Measurements from ENCODE around the gene R3HCC1L. TPM values are rescaled to one million over a fixed set of nuclear protein-coding genes. Genes with fewer than 3 reads are reported as not detected.

R3HCC1L gene
- total RNA-seq, 1 experiment from 2014 or later, result 15.9 TPM

- in situ Hi-C loops (cut with HindIII; ENCODE audit: low pct_unique_long_range_greater_than_20kb, low sequenced_read_pairs), result no loop called here
- peaks cover 36% of the 10 kb centered on the region for H3K27me3 ChIP-seq (ENCODE audit: control insufficient read depth, insufficient read depth, low read length)
Observed at GRCh38 chr10:98106531-98106930, 27.9 kb upstream of the R3HCC1L start.

GRCh38 chr10:98107644-98108430, 26.6 kb upstream of the R3HCC1L start:
- DNase-seq (ENCODE audit: low read depth, low spot score) (no peak), ATAC-seq (no peak)
- H3K4me1 ChIP-seq (ENCODE audit: control insufficient read depth, insufficient read depth, low read length), result no peaks in the 10 kb centered on the region
- TF ChIP-seq REST (IDR thresholded peaks at IDR 0.05; ENCODE audit: insufficient read depth in 1 of 2, low read depth in 2 of 2, low read length in 1 of 2) (no peak), SIN3A (IDR thresholded peaks at IDR 0.05; ENCODE audit: borderline replicate concordance, insufficient read depth, low read depth, low read length) (no peak), CTCF (IDR thresholded peaks at IDR 0.05) (no peak), TCF7L2 (IDR thresholded peaks at IDR 0.05; ENCODE audit: low read depth, low read length) (no peak), POLR2AphosphoS5 (IDR thresholded peaks at IDR 0.05; ENCODE audit: low read depth, low read length) (no peak)
- H3K9me3 ChIP-seq (ENCODE audit: control insufficient read depth, insufficient read depth, low read depth, low read length), result no peaks in the 10 kb centered on the region
- H3K27ac ChIP-seq (ENCODE audit: low read length), result no peak overlapping the region
- peaks cover 34% of the 10 kb centered on the region for H3K27me3 ChIP-seq (ENCODE audit: control insufficient read depth, insufficient read depth, low read length)
- in situ Hi-C loops (cut with HindIII; ENCODE audit: low pct_unique_long_range_greater_than_20kb, low sequenced_read_pairs) (no loop called here), intact Hi-C loops (cut with micrococcal nuclease; ENCODE audit: unreplicated experiment) (no loop called here)
- ChIA-PET POLR2A (no interaction called here), CTCF (no interaction called here)
- H3K36me3 ChIP-seq (ENCODE audit: control insufficient read depth, insufficient read depth, low read length), result no peaks in the 10 kb centered on the region
- no TSS peak for BruUV-seq (replicated peaks)
- H3K4me3 ChIP-seq (ENCODE audit: low read depth in 2 of 2, low read length in 2 of 2), result no peak overlapping the region

More at GRCh38 chr10:98106531-98106930, 27.9 kb upstream of the R3HCC1L start:
- ChIA-PET CTCF (no interaction called here), POLR2A (no interaction called here)
- Histone ChIP-seq H3K9me3 (ENCODE audit: control insufficient read depth, insufficient read depth, low read depth, low read length) (no peaks in the 10 kb centered on the region), H3K27ac (ENCODE audit: low read length) (no peak overlapping the region), H3K4me3 (ENCODE audit: low read depth in 2 of 2, low read length in 2 of 2) (no peak overlapping the region), H3K36me3 (ENCODE audit: control insufficient read depth, insufficient read depth, low read length) (no peaks in the 10 kb centered on the region), H3K4me1 (ENCODE audit: control insufficient read depth, insufficient read depth, low read length) (no peaks in the 10 kb centered on the region)
- intact Hi-C loops (cut with micrococcal nuclease; ENCODE audit: unreplicated experiment), result no loop called here
- no peak for TF ChIP-seq CTCF (IDR thresholded peaks at IDR 0.05)
- TF ChIP-seq REST (IDR thresholded peaks at IDR 0.05; ENCODE audit: insufficient read depth in 1 of 2, low read depth in 2 of 2, low read length in 1 of 2), result no peak
- no peak for TF ChIP-seq POLR2AphosphoS5 (IDR thresholded peaks at IDR 0.05; ENCODE audit: low read depth, low read length)
- TF ChIP-seq SIN3A (IDR thresholded peaks at IDR 0.05; ENCODE audit: borderline replicate concordance, insufficient read depth, low read depth, low read length), result no peak
- no peak for ATAC-seq
- no peak for DNase-seq (ENCODE audit: low read depth, low spot score)
- no TSS peak for BruUV-seq (replicated peaks)

Measured in Panc1 (cell line).